Endothelial cell of umbilical vein (primary cell): Measurements from ENCODE around the gene MATN4. TPM values are rescaled to one million over a fixed set of nuclear protein-coding genes. Genes with fewer than 3 reads are reported as not detected.

ENCODE experiments used
- BruUV-seq: library from RNA; stranded (reverse); fragments of 400-500 nt; replicated peaks from 2 replicates; lab custom pipeline; 2021; lab: Mats Ljungman, UMichigan
- CTCF ChIA-PET: fragments of 300-600, 350-600 bp; sonication (Branson Sonifier 250); formaldehyde crosslinking; loops from one replicate; lab custom pipeline; 2021; ENCODE audit warnings: antibody characterized with exemption, inconsistent platforms; lab: Charles Lee
- POLR2A ChIA-PET: fragments of 300-600, 350-600 bp; sonication (Branson Sonifier 250); formaldehyde crosslinking; loops from one replicate; lab custom pipeline; 2021; ENCODE audit warnings: antibody characterized with exemption, inconsistent platforms; lab: Charles Lee
- DNase-seq: peaks from one replicate; pipeline ENCODE4 v3.0.0-alpha.2; 2011; ENCODE audit warnings: low read depth, low spot score
- FAIRE-seq: peaks from 2 replicates; lab custom pipeline; 2011; peaks lifted over from hg19 to GRCh38; lab: Jason Lieb, UNC
- H2AFZ ChIP-seq: 2 replicates; pipeline ENCODE4 v1.6.0; 2012; ENCODE audit warnings: low read depth, low read length, control low read depth, inconsistent platforms
- H3K27ac ChIP-seq: 2 replicates; pipeline ENCODE4 v1.5.1; 2011; ENCODE audit warnings: low read depth, mild to moderate bottlenecking, control low read depth, low read length, moderate library complexity; ENCODE audit not compliant: insufficient read depth
- H3K27me3 ChIP-seq, 2 experiments: 2 replicates each; pipeline versions ENCODE4 v1.6.0 to v1.6.1; 2011; ENCODE audit warnings: low read length in 2 of 2, mixed read lengths in 1 of 2; ENCODE audit not compliant: control insufficient read depth in 2 of 2, insufficient read depth in 2 of 2
- H3K36me3 ChIP-seq, 2 experiments: 2 replicates in 1 of 2; 3 replicates in 1 of 2; pipeline ENCODE4 v1.5.1; 2011; ENCODE audit warnings: low read length in 2 of 2, mild to moderate bottlenecking in 1 of 2, moderate library complexity in 1 of 2; ENCODE audit not compliant: control insufficient read depth in 2 of 2, insufficient read depth in 2 of 2; ENCODE audit errors: extremely low read depth in 1 of 2
- H3K4me1 ChIP-seq: 3 replicates; pipeline ENCODE4 v1.5.1; 2011; ENCODE audit warnings: mild to moderate bottlenecking, low read length; ENCODE audit not compliant: control insufficient read depth, insufficient read depth; ENCODE audit errors: extremely low read depth
- H3K4me2 ChIP-seq: 2 replicates; pipeline ENCODE4 v1.6.1; 2011; ENCODE audit warnings: low read length, control low read depth, mixed read lengths; ENCODE audit not compliant: insufficient read depth
- H3K4me3 ChIP-seq, 3 experiments: fragments of 200-600 bp in 1 of 3; sonication (generic), shearing (Covaris generic) in 1 of 3; replicated peaks in 1 of 3; 2 replicates each; pipeline ENCODE4 v1.5.1; 2011 to 2016; ENCODE audit warnings: control low read depth in 3 of 3, low read length in 3 of 3, mild to moderate bottlenecking in 2 of 3, inconsistent platforms in 1 of 3, low read depth in 1 of 3, moderate library complexity in 1 of 3; ENCODE audit not compliant: insufficient read depth in 1 of 3
- H3K79me2 ChIP-seq: 2 replicates; pipeline ENCODE4 v1.6.0; 2012; ENCODE audit warnings: low read length, inconsistent platforms; ENCODE audit not compliant: control insufficient read depth, insufficient read depth
- H3K9ac ChIP-seq: replicated peaks from 2 replicates; pipeline ENCODE3; 2011; ENCODE audit warnings: low read length, control low read depth; ENCODE audit not compliant: insufficient read depth; ENCODE audit errors: extremely low read depth
- H3K9me1 ChIP-seq: replicated peaks from 3 replicates; pipeline ENCODE4 v1.6.0; 2011; ENCODE audit warnings: mild to moderate bottlenecking, low read length; ENCODE audit not compliant: control insufficient read depth, insufficient read depth; ENCODE audit errors: extremely low read depth
- H3K9me3 ChIP-seq: replicated peaks from 2 replicates; pipeline ENCODE4 v1.5.1; 2012; ENCODE audit warnings: low read length, inconsistent platforms; ENCODE audit not compliant: control insufficient read depth, insufficient read depth
- H4K20me1 ChIP-seq: replicated peaks from 2 replicates; pipeline ENCODE3; 2011; ENCODE audit warnings: mild to moderate bottlenecking, low read length; ENCODE audit not compliant: control insufficient read depth, insufficient read depth; ENCODE audit errors: extremely low read depth
- EZH2 ChIP-seq: IDR thresholded peaks from 2 replicates; pipeline ENCODE4 v1.6.1; 2012; ENCODE audit warnings: borderline replicate concordance, low read depth, mild to moderate bottlenecking, moderate library complexity, low read length, inconsistent platforms; ENCODE audit not compliant: severe bottlenecking
- FOS ChIP-seq: IDR thresholded peaks from 2 replicates; pipeline ENCODE4 v1.6.1; 2011; ENCODE audit warnings: mild to moderate bottlenecking, low read length, moderate library complexity, borderline replicate concordance; ENCODE audit not compliant: insufficient read depth
- MYC ChIP-seq: IDR thresholded peaks from one replicate; pipeline ENCODE4 v1.6.1; 2011; ENCODE audit warnings: mild to moderate bottlenecking, low read depth, low read length
- POLR2A ChIP-seq: IDR thresholded peaks from 2 replicates; pipeline ENCODE4 v1.6.1; 2012; ENCODE audit warnings: low read depth, mild to moderate bottlenecking, control low read depth, low read length
- dilution Hi-C: fragments of 300-500 bp; cut with MboI; formaldehyde crosslinking; loops from one replicate; pipeline ENCODE4 v1.15.0; 2019; ENCODE audit warnings: low sequenced_read_pairs; ENCODE audit not compliant: extremely low pct_ligation_motif_present
- intact Hi-C: fragments of 100-400 bp; cut with micrococcal nuclease; formaldehyde crosslinking; loops from one replicate; pipeline ENCODE4 v1.10.0; 2022
- polyA plus RNA-seq, 4 experiments: library from polyadenylated mRNA; depleted of rRNA in 3 of 4; stranded (reverse) in 3 of 4; unstranded in 1 of 4; fragments of >200 nt; gene quantifications; 2 replicates each; pipeline versions ENCODE4 v1.2.1 to v1.2.3, GENCODE V29; 2011 to 2012; ENCODE audit warnings: missing spikeins in 1 of 4
- total RNA-seq: library from RNA; stranded (reverse); gene quantifications from 2 replicates; pipeline ENCODE4 v1.2.3, GENCODE V29; 2021
- TF ChIP-seq, protein P1 (sequence below), 2 donors: IDR thresholded peaks; 1 replicate in 1 of 2; 2 replicates in 1 of 2; pipeline ENCODE4 v1.5.1; 2011; ENCODE audit warnings: low read length in 2 of 2, mild to moderate bottlenecking in 2 of 2, moderate library complexity in 2 of 2, control low read depth in 1 of 2, inconsistent platforms in 1 of 2, low read depth in 1 of 2; ENCODE audit not compliant: insufficient read depth in 1 of 2; ENCODE audit errors: extremely low read depth in 1 of 2

Gene MATN4
- total and polyA plus RNA-seq, 2 donors (not counting 3 experiments of a cell fraction or from before 2014, with no cell fraction given): 0.10 TPM; not detected in 1

GRCh38 chr20:45322952-45323383 is 14.9 kb upstream of the MATN4 start:
- intact Hi-C loops: loop anchor here (1.0 kb wide), 2 partner anchors 113 to 127 kb away; no protein-coding TSS in a partner anchor
- peaks cover 2% of the 10 kb centered on the region in 2 experiments for H3K27me3 ChIP-seq
- dilution Hi-C loops: no loop called here
- no TSS peak for BruUV-seq
- H2AFZ ChIP-seq: no peak overlapping the region
- H3K9ac ChIP-seq: no peak overlapping the region
- H3K9me1 ChIP-seq: no peaks in the 10 kb centered on the region
- TF ChIP-seq POLR2A: no peak
- TF ChIP-seq, protein P1, sequence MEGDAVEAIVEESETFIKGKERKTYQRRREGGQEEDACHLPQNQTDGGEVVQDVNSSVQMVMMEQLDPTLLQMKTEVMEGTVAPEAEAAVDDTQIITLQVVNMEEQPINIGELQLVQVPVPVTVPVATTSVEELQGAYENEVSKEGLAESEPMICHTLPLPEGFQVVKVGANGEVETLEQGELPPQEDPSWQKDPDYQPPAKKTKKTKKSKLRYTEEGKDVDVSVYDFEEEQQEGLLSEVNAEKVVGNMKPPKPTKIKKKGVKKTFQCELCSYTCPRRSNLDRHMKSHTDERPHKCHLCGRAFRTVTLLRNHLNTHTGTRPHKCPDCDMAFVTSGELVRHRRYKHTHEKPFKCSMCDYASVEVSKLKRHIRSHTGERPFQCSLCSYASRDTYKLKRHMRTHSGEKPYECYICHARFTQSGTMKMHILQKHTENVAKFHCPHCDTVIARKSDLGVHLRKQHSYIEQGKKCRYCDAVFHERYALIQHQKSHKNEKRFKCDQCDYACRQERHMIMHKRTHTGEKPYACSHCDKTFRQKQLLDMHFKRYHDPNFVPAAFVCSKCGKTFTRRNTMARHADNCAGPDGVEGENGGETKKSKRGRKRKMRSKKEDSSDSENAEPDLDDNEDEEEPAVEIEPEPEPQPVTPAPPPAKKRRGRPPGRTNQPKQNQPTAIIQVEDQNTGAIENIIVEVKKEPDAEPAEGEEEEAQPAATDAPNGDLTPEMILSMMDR (IDR thresholded peaks at IDR 0.05; ENCODE audit: extremely low read depth in 1 of 2, insufficient read depth in 1 of 2, low read depth in 1 of 2, low read length in 2 of 2): peak in 1 of 2 donors; percentile 15
- no peak for TF ChIP-seq FOS
- no peak for TF ChIP-seq MYC
- TF ChIP-seq EZH2: no peak
- H3K4me3 ChIP-seq: no peak overlapping the region
- H3K9me3 ChIP-seq: no peaks in the 10 kb centered on the region
- peaks cover 0 to 3% of the 10 kb centered on the region in 2 experiments for H3K36me3 ChIP-seq
- no peaks in the 10 kb centered on the region for H3K4me1 ChIP-seq
- no peak overlapping the region for H3K27ac ChIP-seq
- DNase-seq (peak; percentile 41), FAIRE-seq (peak; percentile 8)
- POLR2A ChIA-PET: interaction anchor here (0.5 to 0.9 kb wide), 2 partner anchors 18 to 24 kb away, joined by 5 to 6 read pairs; no protein-coding TSS in a partner anchor
- no peaks in the 10 kb centered on the region for H3K79me2 ChIP-seq
- H4K20me1 ChIP-seq: no peaks in the 10 kb centered on the region
- CTCF ChIA-PET: interaction anchor here (0.8 to 15.2 kb wide), 22 partner anchors 10 to 448 kb away, joined by 3 to 389 read pairs (median 4); partner anchors contain the start of gene SYS1
- H3K4me2 ChIP-seq: no peak overlapping the region
